ENCODE measurements around the gene MEGF10.

DNA sequence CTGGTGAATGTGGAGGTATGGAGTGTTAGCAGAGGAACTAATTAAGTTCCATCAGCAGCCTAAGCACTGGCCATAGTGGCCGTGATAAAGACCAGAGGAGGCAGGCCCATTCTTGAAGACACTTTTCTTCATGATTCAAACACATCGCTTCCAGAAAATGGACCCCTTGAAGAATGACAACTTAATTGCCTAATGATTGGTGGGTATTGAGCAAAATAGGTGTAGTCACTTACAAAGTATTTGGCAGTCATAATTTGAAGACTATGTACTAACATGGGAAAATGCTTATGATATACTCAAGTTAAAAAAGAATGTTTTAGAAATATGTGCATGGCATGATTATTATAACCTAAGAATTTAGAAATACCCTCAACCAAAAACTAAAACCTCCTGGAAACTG, 44.8 kb downstream of the MEGF10 start:
- TF ChIP-seq POLR2A (IDR thresholded peaks at IDR 0.05; ENCODE audit: low read depth, low read length) (no peak), TAF1 (IDR thresholded peaks at IDR 0.05; ENCODE audit: borderline replicate concordance, low read depth, low read length) (no peak), POLR2AphosphoS5 (IDR thresholded peaks at IDR 0.05; ENCODE audit: low read depth, low read length) (no peak)

Measured in GM12892 (cell line).